Ovary (tissue), 9 donors: ENCODE data around the gene GPSM1. TPM values are rescaled to one million over a fixed set of nuclear protein-coding genes. Genes with fewer than 3 reads are reported as not detected.
A peak's percentile ranks its signal among the peaks of the same experiment; 100 is the strongest.

ENCODE experiments used
- DNase-seq, 5 donors: peaks; one replicate each; pipeline ENCODE4 v3.0.0-alpha.2; 2019 to 2020
- H3K27ac ChIP-seq, 2 donors: fragments of 200-600 bp; one replicate each; pipeline versions ENCODE4 v1.5.1 to v1.8.0; 2019 to 2022
- H3K27me3 ChIP-seq: fragments of 200-600 bp; one replicate; pipeline ENCODE4 v1.8.0; 2022
- H3K36me3 ChIP-seq: fragments of 200-600 bp; sonication (generic); one replicate; pipeline ENCODE4 v1.5.1; 2019
- H3K4me1 ChIP-seq: one replicate; pipeline ENCODE4 v1.8.1; 2013; ENCODE audit warnings: mild to moderate bottlenecking, moderate library complexity; ENCODE audit not compliant: insufficient read depth
- H3K4me3 ChIP-seq: fragments of 200-600 bp; sonication (generic); one replicate; pipeline ENCODE4 v1.5.1; 2017
- H3K9me3 ChIP-seq, 2 donors: fragments of 200-600 bp in 1 of 2; sonication (generic) in 1 of 2; one replicate each; pipeline versions ENCODE4 v1.5.1 to v1.8.1; 2013 to 2019; ENCODE audit warnings: mild to moderate bottlenecking in 1 of 2, moderate library complexity in 1 of 2
- EP300 ChIP-seq: sonication (generic); formaldehyde crosslinking; IDR thresholded peaks from one replicate; pipeline ENCODE4 v1.6.1; 2017; ENCODE audit warnings: antibody characterized with exemption
- POLR2A ChIP-seq: fragments of 450-650 bp; IDR thresholded peaks from one replicate; pipeline ENCODE4 v1.6.1; 2017; ENCODE audit warnings: antibody characterized with exemption, mild to moderate bottlenecking, moderate library complexity
- WGBS, 3 donors: extraction: QIAGEN DNeasy Blood & Tissue Kit in 1 of 3; methylation state at CpG; one replicate each; pipeline versions ENCODE4 v1.1.5 to v1.1.7; 2013 to 2017; 5-methylcytosine and 5-hydroxymethylcytosine counted together
- intact Hi-C, 4 donors: fragments of 100-400 bp; cut with DNase I; formaldehyde crosslinking; loops; one replicate each; pipeline versions ENCODE4 v1.11.0 to v1.15.1; 2022 to 2023
- polyA plus RNA-seq, 2 donors: library from polyadenylated mRNA; stranded (reverse); fragments of 200-250 nt in 1 of 2; fragments of 350-450 nt in 1 of 2; fragmentation: Illumina TruSeq in 1 of 2; extraction: RNeasy Lipid Tissue Mini Kit (QIAGEN cat#74804) in 1 of 2; gene quantifications; one replicate each; pipeline ENCODE4 v1.2.3, GENCODE V29; 2013 to 2014
- total RNA-seq, 7 donors: library from RNA; depleted of rRNA in 2 of 7; stranded (reverse); fragments of >200 nt in 2 of 7; fragmentation: NEBNext Ultra II Directional in 3 of 7; extraction: Animal tissue kit (Norgen Biotek cat#: 25700) in 3 of 7; gene quantifications; one replicate each; pipeline versions ENCODE4 v1.1.0 to v1.2.4, GENCODE V29; 2016 to 2023
- TF ChIP-seq, protein P1 (sequence below), 3 donors: fragments of 450-650 bp in 2 of 3; fragments of 200-600 bp in 1 of 3; IDR thresholded peaks; one replicate each; pipeline versions ENCODE4 v1.5.1 to v1.8.0; 2016 to 2022; ENCODE audit warnings: antibody characterized with exemption in 3 of 3, mild to moderate bottlenecking in 1 of 3
- donor health status: DM: no; HTN: no; CAD: no; lungs with moderate emphysema.
- donor health status: DM: no; HTN: no; CAD: no.
- donor health status: Bipolar disorder and iron deficiency.
- donor health status: DM: yes; HTN: yes; CAD: no.
- donor health status: DM: no; HTN: no; CAD: no.
- donor health status: DM: yes; HTN: yes; CAD: no.

The GPSM1 gene
- total and polyA plus RNA-seq, 9 donors, result 0.57 to 65.4 (median 36.3) TPM

DNA sequence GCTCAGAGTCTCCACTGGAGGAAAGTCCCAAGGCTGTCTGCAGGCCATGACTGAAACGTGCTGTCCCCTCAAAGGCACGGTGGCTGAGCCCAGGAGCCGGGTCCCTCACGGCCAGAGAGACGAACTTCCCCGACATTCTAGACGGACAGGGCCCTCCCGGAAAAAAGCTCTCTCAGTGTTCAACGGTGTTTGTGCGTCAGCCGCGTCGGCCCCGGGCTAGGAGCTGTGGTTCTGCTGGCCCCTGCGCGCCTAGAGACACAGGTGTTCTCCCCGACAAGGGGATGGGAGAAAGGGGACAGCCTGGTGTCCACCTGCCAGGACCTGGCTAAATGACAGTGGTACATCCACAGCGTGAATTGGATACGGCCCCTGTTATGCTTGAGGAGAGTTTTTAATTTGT is 5.8 kb upstream of the GPSM1 start:
- 87 to 90% (median 87%) methylated on average over 19 of the region's 19 CpGs for WGBS, 3 donors
- intact Hi-C loops, result no loop called here
- H3K9me3 ChIP-seq, result no peaks in the 10 kb centered on the region
- no peak overlapping the region for H3K27ac ChIP-seq
- no peaks in the 10 kb centered on the region for H3K27me3 ChIP-seq
- TF ChIP-seq, protein P1, sequence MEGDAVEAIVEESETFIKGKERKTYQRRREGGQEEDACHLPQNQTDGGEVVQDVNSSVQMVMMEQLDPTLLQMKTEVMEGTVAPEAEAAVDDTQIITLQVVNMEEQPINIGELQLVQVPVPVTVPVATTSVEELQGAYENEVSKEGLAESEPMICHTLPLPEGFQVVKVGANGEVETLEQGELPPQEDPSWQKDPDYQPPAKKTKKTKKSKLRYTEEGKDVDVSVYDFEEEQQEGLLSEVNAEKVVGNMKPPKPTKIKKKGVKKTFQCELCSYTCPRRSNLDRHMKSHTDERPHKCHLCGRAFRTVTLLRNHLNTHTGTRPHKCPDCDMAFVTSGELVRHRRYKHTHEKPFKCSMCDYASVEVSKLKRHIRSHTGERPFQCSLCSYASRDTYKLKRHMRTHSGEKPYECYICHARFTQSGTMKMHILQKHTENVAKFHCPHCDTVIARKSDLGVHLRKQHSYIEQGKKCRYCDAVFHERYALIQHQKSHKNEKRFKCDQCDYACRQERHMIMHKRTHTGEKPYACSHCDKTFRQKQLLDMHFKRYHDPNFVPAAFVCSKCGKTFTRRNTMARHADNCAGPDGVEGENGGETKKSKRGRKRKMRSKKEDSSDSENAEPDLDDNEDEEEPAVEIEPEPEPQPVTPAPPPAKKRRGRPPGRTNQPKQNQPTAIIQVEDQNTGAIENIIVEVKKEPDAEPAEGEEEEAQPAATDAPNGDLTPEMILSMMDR (IDR thresholded peaks at IDR 0.05), result no peak
- TF ChIP-seq POLR2A (no peak), EP300 (no peak)
- H3K36me3 ChIP-seq, result no peaks in the 10 kb centered on the region
- no peak for DNase-seq
- H3K4me3 ChIP-seq, result no peak overlapping the region
- H3K4me1 ChIP-seq, result peaks cover 8% of the 10 kb centered on the region

DNA sequence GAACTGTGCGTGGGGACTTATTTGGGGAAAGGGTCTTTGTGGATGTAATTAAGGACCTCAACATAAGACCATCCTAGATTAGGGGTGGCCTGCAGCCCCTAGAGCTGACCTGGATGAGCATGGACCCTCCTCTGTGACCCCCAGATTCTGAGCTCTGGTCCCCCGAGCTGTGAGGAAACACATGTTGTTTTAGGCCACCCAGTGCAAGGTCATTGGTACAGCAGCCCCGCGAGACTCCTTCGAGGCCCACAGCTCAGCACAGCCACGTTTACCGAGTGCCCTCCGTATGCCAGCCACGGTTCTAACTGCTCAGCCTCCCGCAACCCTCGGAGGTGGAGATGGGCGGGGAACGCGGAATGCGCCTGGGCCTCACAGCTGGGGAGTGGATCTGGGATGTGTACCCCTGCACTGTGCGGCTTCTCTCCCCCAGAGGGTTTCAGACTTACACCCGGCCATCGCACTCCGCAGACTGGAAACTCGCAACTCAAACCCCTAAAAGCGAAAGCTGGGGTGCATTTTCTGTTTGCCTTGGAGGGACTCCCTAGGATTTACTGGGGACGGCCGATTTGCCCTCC is 4.5 kb upstream of the GPSM1 start:
- 66 to 72% (median 66%) methylated on average over 23 of the region's 23 CpGs for WGBS, 3 donors
- DNase-seq, result no peak
- intact Hi-C loops, result no loop called here
- H3K4me3 ChIP-seq, result no peak overlapping the region
- TF ChIP-seq, protein P1 (IDR thresholded peaks at IDR 0.05), result no peak
- TF ChIP-seq POLR2A (no peak), EP300 (no peak)
- no peaks in the 10 kb centered on the region for H3K9me3 ChIP-seq
- H3K4me1 ChIP-seq, result peaks cover 13% of the 10 kb centered on the region
- no peaks in the 10 kb centered on the region for H3K27me3 ChIP-seq
- H3K27ac ChIP-seq, result no peak overlapping the region
- H3K36me3 ChIP-seq, result no peaks in the 10 kb centered on the region

DNA sequence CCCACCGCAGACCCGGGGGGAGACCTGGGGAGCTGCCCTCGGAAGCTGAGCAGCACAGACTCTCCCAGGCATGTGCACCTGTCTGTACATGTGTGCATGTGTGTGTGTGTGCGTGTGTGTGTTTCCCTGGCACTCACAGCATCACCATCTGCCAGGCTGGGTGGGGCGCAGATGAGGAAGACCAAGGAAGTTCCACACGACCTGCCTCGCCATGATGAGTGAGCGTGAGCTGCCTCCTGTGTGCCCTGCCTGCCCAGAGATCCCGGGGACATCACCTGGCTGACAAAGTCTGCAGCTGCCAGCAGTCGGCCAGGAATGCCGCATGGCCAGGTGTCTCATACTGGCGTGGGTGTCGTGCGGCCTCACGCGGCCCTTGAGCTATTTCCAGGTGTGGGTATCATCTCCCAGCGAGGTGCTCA is 4.0 kb upstream of the GPSM1 start:
- 78 to 81% (median 78%) methylated on average over 16 to 17 of the region's 17 CpGs for WGBS, 3 donors
- Histone ChIP-seq H3K4me3 (no peak overlapping the region), H3K36me3 (no peaks in the 10 kb centered on the region), H3K9me3 (no peaks in the 10 kb centered on the region), H3K27ac (no peak overlapping the region), H3K27me3 (no peaks in the 10 kb centered on the region), H3K4me1 (peaks cover 13% of the 10 kb centered on the region)
- intact Hi-C loops, result no loop called here
- peak in 1 of 5 donors; percentile 53 for DNase-seq
- no peak for TF ChIP-seq EP300
- no peak for TF ChIP-seq POLR2A
- TF ChIP-seq, protein P1 (IDR thresholded peaks at IDR 0.05), result no peak

DNA sequence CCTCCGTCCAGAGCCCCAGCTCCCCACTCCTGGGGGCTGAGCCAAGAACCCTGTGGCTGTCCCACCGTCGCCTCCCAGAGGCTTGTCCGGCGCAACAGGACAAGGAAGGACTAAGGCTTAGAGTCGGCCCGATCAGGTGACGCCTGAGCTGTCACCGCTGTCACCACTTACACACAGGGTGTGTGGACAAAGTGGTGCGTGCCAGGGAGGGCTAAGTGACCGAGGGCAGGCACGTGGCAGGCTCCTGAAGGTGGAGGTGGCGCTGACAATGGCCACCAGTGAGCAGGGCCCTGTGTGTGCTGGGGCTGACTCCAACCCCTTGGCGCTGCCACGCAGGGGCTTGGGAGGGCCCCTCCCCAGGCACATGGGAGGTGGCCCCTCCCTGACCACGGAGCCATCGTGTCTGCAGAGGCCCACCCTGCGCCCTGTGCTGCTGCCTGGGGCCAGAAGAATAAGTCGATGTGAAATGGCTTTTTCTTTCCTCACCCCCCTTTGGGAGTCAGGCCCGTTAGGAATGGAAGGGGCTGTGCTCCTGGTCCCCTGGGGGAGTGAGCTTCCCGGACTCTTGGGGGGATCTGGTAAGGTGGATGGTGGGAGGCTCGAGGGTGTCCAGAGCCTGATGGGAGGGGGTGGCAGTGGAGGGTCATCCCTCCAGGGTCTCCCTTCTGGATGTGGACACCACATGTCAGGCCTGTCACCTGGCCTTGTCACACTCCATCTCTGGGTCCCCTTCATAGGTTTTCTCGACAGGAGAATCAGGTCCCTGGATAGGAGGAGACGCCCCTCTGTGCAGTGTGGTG is 2.6 kb upstream of the GPSM1 start:
- H3K4me3 ChIP-seq, result no peak overlapping the region
- 76 to 83% (median 81%) methylated on average over 24 of the region's 24 CpGs for WGBS, 3 donors
- no peaks in the 10 kb centered on the region for H3K9me3 ChIP-seq
- TF ChIP-seq POLR2A (no peak), EP300 (no peak)
- TF ChIP-seq, protein P1 (IDR thresholded peaks at IDR 0.05), result no peak
- H3K4me1 ChIP-seq, result peaks cover 18% of the 10 kb centered on the region
- no peaks in the 10 kb centered on the region for H3K27me3 ChIP-seq
- peak overlapping the region in 1 of 2 donors; percentile 94 for H3K27ac ChIP-seq
- DNase-seq, result peak in 2 of 5 donors; percentile 35 to 59
- no peaks in the 10 kb centered on the region for H3K36me3 ChIP-seq
- intact Hi-C loops, result loop anchor here in 1 of 4 donors (5.0 kb wide), 1 partner anchor 38 kb away; the partner anchor contains the start of gene DNLZ
